Activated CD4-positive, CD25-positive, alpha-beta regulatory T cell (primary cell): ENCODE results near the gene INHA.

ENCODE experiments used
- DNase-seq, 4 experiments: peaks; one replicate each; lab custom pipeline; 2025; lab: John Stamatoyannopoulos, UW

Gene INHA

GRCh38 chr2:219611866-219612576 is 39.9 kb downstream of the INHA start:
- DNase-seq: no peak

GRCh38 chr2:219612577-219613286 is 40.6 kb downstream of the INHA start:
- no peak for DNase-seq

- DNase-seq: no peak
Measured at GRCh38 chr2:219613461-219614070, 41.5 kb downstream of the INHA start.

DNA sequence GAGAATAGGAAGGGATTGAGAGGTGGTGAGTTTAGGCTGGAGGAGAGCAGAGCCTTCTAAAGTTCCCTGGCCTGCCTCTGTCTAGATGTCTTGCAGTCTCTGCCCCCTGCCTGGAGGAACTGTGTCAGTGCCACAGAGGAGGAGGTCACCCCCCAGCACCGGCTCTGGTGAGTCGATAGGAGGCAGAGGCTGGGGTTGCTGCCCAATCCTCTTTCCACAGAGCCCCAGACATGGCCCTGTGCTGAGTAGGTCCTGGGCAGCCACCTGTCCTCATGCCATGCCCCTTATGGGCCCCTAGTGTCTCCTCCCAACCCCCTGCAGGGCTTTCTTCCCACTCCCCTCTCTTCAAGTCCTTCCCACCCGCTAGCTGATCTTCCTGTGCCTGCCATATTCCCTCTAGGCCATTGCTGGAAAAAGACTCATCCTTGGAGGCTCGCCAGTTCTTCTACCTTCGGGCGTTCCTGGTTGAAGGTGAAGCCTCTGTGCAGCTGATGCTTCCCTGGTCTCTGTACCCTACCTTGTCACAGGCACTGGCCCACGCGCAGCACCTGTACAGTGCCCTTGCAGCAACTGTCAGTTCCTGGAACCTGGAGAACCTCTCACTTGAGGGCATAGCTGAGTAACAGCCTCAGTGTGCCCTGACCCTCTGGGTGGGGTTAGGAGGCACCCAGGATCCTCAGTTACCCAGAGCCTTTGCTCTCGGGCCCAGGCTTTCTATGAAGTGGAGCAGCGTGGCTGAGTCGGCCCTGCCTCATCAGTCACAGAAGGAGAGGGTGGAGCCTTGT is 42.2 kb downstream of the INHA start:
- DNase-seq: no peak

- DNase-seq: no peak
Measured at GRCh38 chr2:219615036-219615435, 42.9 kb downstream of the INHA start.

- no peak for DNase-seq
Measured at GRCh38 chr2:219615894-219616293, 43.8 kb downstream of the INHA start.

DNA sequence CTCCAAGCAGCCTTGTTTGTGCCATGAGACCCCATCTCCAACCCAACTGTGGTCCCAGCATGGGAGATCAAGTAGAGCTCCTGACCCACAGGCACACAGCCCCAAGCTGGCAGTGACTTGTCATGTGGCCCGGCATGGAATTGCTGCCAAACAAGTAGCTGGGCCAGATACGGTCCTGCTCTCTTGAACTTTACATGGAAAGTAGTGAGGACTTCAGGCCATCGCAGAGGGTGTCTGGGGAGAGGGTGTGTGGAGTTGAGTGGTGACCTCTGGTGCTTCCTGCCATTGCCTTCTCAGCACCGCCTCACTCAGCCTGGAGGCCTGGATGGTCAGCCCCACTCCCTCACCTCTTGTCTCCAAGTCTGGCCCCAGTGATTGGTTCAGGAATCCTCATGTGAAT is 44.4 kb downstream of the INHA start:
- DNase-seq: no peak

- DNase-seq: no peak
Measured at GRCh38 chr2:219618733-219619122, 46.6 kb downstream of the INHA start.

DNA sequence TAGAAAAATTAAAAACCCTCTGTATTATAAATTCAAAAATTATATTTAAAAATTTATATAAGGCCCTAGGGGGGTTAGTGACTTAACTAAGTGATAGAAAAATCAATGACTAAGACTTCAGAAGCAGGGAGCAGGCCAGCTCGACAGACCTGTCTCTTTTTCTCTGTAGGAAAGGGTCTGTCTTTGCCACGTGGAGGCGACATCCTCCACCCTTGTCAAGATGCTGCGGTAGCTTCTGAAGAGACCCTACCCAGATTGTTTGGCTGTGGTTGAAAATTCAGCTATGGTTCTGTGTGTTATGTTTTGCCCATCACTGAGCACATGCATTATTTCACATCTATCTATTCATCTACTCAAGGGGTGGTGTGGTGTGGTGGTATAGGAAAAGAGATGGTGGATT is 47.1 kb downstream of the INHA start:
- DNase-seq: no peak

DNA sequence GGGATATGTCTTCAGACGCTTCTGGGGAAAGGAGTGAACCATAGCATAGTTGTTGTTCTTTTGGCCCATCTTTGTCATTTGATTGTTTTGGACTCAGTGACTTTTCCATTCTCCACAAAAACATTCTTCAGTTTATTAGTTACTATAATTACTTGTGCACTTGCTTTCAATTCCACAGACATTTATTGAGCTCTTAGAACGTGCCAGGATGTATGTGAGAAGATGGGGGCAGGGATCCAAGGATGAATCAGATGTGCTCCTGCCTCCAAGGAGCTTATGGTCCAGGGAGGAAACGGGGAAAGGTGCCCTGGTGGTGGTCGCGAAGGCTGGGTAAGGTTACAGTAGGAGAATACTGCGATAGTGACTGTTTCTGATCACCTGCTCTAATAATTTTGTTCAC is 48.4 kb downstream of the INHA start:
- DNase-seq: no peak

GRCh38 chr2:219621935-219622334 is 49.8 kb downstream of the INHA start:
- no peak for DNase-seq

- no peak for DNase-seq
Measured at GRCh38 chr2:219622472-219622871, 50.4 kb downstream of the INHA start.

- no peak for DNase-seq
Measured at GRCh38 chr2:219624565-219624964, 52.5 kb downstream of the INHA start.

DNA sequence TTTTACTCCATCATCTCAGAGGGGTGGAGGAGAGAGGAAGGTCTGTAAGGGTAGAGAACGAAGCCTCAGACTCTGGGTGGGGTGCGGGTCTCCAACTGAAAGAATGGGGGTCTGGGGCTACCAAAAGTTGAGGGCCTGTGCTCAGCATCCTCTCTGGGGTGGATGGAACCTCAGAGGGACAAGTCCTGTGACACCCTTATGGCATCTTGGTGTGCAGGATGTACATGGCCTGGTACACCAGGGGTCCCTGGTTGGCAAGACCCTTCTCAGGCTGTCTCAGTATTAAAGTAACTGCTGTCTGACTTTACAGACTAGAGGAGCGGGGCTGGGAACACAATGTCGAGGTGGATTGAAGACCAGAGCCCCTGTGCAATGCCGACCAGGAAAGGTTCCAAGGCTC is 53.1 kb downstream of the INHA start:
- DNase-seq: no peak
